Measurements from ENCODE around the gene F10. TPM values are rescaled to one million over a fixed set of nuclear protein-coding genes. Genes with fewer than 3 reads are reported as not detected.

The F10 gene
- total RNA-seq, 1 experiment from 2014 or later: not detected

DNA sequence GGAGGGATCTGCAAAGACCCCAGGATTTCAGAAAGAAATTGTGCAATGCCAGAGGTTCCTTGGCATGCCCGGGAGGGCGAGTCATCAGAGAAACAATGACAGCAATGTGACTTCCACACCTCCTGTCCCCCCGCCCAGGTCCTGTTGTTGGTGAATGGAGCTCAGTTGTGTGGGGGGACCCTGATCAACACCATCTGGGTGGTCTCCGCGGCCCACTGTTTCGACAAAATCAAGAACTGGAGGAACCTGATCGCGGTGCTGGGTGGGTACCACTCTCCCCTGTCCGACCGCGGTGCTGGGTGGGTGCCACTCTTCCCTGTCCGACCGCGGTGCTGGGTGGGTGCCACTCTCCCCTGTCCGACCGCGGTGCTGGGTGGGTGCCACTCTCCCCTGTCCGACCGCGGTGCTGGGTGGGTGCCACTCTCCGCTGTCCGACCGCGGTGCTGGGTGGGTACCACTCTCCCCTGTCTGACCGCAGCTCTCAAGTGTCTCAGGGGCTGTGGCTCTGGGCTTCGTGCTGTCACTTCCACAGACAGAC, 5.2 kb upstream of the F10 start:
- CTCF ChIA-PET: no interaction called here
- no peak overlapping the region for H3K4me2 ChIP-seq
- POLR2A ChIA-PET (ENCODE audit: unreplicated experiment): no interaction called here

DNA sequence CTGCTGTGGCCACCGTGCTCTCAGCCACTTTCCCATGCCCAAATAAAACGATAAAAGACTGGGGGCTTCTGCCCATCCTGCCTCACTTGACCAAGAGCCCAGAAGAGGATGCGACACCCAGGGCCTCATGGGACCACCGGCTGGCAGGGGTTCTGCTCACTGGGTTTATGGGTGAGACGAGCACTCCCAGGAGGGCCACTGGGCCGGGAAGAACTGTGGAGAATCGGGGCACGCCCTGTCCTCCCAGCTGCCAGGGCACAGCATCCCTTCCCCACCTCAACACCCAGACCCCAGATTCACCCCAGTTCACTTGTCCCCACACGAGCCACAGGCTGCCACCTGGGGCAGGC, 4.7 kb upstream of the F10 start:
- TF ChIP-seq, protein P1, sequence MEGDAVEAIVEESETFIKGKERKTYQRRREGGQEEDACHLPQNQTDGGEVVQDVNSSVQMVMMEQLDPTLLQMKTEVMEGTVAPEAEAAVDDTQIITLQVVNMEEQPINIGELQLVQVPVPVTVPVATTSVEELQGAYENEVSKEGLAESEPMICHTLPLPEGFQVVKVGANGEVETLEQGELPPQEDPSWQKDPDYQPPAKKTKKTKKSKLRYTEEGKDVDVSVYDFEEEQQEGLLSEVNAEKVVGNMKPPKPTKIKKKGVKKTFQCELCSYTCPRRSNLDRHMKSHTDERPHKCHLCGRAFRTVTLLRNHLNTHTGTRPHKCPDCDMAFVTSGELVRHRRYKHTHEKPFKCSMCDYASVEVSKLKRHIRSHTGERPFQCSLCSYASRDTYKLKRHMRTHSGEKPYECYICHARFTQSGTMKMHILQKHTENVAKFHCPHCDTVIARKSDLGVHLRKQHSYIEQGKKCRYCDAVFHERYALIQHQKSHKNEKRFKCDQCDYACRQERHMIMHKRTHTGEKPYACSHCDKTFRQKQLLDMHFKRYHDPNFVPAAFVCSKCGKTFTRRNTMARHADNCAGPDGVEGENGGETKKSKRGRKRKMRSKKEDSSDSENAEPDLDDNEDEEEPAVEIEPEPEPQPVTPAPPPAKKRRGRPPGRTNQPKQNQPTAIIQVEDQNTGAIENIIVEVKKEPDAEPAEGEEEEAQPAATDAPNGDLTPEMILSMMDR (conservative IDR thresholded peaks at IDR 0.05): no peak
- no peak for TF ChIP-seq EZH2 (IDR thresholded peaks at IDR 0.05; ENCODE audit: low read depth)
- Histone ChIP-seq H3K4me2 (no peak overlapping the region), H3K4me3 (no peak overlapping the region), H3K27me3 (ENCODE audit: insufficient read depth, low read depth) (peaks cover 74% of the 10 kb centered on the region), H3K27ac (no peak overlapping the region), H3K36me3 (ENCODE audit: low read depth) (no peaks in the 10 kb centered on the region), H4K20me1 (ENCODE audit: insufficient read depth) (no peaks in the 10 kb centered on the region), H3K9me3 (ENCODE audit: insufficient read depth, low read depth) (no peaks in the 10 kb centered on the region), H3F3A (ENCODE audit: insufficient read depth, low read depth) (no peaks in the 10 kb centered on the region), H3K79me2 (ENCODE audit: low read depth) (no peaks in the 10 kb centered on the region), H3K9me2 (ENCODE audit: insufficient read depth) (no peaks in the 10 kb centered on the region), H3K4me1 (replicated peaks; ENCODE audit: insufficient read depth) (no peaks in the 10 kb centered on the region), H2AFZ (no peak overlapping the region)
- ChIA-PET CTCF (no interaction called here), POLR2A (ENCODE audit: unreplicated experiment) (no interaction called here)
- intact Hi-C loops (cut with micrococcal nuclease; ENCODE audit: unreplicated experiment): no loop called here
- no peak for DNase-seq
- no TSS peak for BruUV-seq (replicated peaks)

More for the DNA sequence above, 5.2 kb upstream of the F10 start:
- H3K79me2 ChIP-seq (ENCODE audit: low read depth): no peaks in the 10 kb centered on the region
- H3K27me3 ChIP-seq (ENCODE audit: insufficient read depth, low read depth): peaks cover 69% of the 10 kb centered on the region
- H3K9me2 ChIP-seq (ENCODE audit: insufficient read depth): no peaks in the 10 kb centered on the region
- BruUV-seq (replicated peaks): no TSS peak
- no peaks in the 10 kb centered on the region for H4K20me1 ChIP-seq (ENCODE audit: insufficient read depth)
- H2AFZ ChIP-seq: no peak overlapping the region
- no peaks in the 10 kb centered on the region for H3K36me3 ChIP-seq (ENCODE audit: low read depth)
- intact Hi-C loops (cut with micrococcal nuclease; ENCODE audit: unreplicated experiment): no loop called here
- no peak overlapping the region for H3K27ac ChIP-seq
- TF ChIP-seq, protein P1 (conservative IDR thresholded peaks at IDR 0.05): no peak
- no peak for TF ChIP-seq EZH2 (IDR thresholded peaks at IDR 0.05; ENCODE audit: low read depth)
- H3K4me3 ChIP-seq: no peak overlapping the region
- H3K4me1 ChIP-seq (replicated peaks; ENCODE audit: insufficient read depth): no peaks in the 10 kb centered on the region
- H3K9me3 ChIP-seq (ENCODE audit: insufficient read depth, low read depth): no peaks in the 10 kb centered on the region
- no peak for DNase-seq
- no peaks in the 10 kb centered on the region for H3F3A ChIP-seq (ENCODE audit: insufficient read depth, low read depth)

DNA sequence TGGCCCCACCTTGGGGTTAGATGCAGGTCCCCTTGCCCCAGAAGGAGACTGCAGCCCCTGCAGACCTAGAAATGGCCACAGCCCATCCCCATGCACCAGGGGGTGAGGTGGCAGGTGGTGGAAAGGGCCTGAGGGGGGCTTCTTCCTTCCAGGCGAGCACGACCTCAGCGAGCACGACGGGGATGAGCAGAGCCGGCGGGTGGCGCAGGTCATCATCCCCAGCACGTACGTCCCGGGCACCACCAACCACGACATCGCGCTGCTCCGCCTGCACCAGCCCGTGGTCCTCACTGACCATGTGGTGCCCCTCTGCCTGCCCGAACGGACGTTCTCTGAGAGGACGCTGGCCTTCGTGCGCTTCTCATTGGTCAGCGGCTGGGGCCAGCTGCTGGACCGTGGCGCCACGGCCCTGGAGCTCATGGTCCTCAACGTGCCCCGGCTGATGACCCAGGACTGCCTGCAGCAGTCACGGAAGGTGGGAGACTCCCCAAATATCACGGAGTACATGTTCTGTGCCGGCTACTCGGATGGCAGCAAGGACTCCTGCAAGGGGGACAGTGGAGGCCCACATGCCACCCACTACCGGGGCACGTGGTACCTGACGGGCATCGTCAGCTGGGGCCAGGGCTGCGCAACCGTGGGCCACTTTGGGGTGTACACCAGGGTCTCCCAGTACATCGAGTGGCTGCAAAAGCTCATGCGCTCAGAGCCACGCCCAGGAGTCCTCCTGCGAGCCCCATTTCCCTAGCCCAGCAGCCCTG, 4.2 kb upstream of the F10 start:
- H3K36me3 ChIP-seq (ENCODE audit: low read depth): no peaks in the 10 kb centered on the region
- no peaks in the 10 kb centered on the region for H4K20me1 ChIP-seq (ENCODE audit: insufficient read depth)
- no peak overlapping the region for H3K4me3 ChIP-seq
- intact Hi-C loops (cut with micrococcal nuclease; ENCODE audit: unreplicated experiment): no loop called here
- no peaks in the 10 kb centered on the region for H3K9me2 ChIP-seq (ENCODE audit: insufficient read depth)
- peaks cover 80% of the 10 kb centered on the region for H3K27me3 ChIP-seq (ENCODE audit: insufficient read depth, low read depth)
- TF ChIP-seq, protein P1 (conservative IDR thresholded peaks at IDR 0.05): no peak
- TF ChIP-seq EZH2 (IDR thresholded peaks at IDR 0.05; ENCODE audit: low read depth): no peak
- no peak overlapping the region for H3K4me2 ChIP-seq
- ChIA-PET POLR2A (ENCODE audit: unreplicated experiment) (no interaction called here), CTCF (no interaction called here)
- H3K27ac ChIP-seq: no peak overlapping the region
- no peaks in the 10 kb centered on the region for H3K79me2 ChIP-seq (ENCODE audit: low read depth)
- no peaks in the 10 kb centered on the region for H3K9me3 ChIP-seq (ENCODE audit: insufficient read depth, low read depth)
- H2AFZ ChIP-seq: no peak overlapping the region
- no peaks in the 10 kb centered on the region for H3F3A ChIP-seq (ENCODE audit: insufficient read depth, low read depth)
- no peak for DNase-seq
- H3K4me1 ChIP-seq (replicated peaks; ENCODE audit: insufficient read depth): no peaks in the 10 kb centered on the region
- BruUV-seq (replicated peaks): no TSS peak

Data from PC-9 (cell line).